HG03196 (cell line): ENCODE results near the gene EYA4.
"Not testable (repeated sequence)": the region's sequence is repeated elsewhere in the genome, so short reads cannot be mapped to it uniquely, and the experiment has no call there.

Experiments
- ATAC-seq: cut with Tn5 transposase; IDR thresholded peaks from one replicate; pipeline ENCODE4 v1.9.1; 2021; ENCODE audit not compliant: unreplicated experiment

Gene EYA4

DNA sequence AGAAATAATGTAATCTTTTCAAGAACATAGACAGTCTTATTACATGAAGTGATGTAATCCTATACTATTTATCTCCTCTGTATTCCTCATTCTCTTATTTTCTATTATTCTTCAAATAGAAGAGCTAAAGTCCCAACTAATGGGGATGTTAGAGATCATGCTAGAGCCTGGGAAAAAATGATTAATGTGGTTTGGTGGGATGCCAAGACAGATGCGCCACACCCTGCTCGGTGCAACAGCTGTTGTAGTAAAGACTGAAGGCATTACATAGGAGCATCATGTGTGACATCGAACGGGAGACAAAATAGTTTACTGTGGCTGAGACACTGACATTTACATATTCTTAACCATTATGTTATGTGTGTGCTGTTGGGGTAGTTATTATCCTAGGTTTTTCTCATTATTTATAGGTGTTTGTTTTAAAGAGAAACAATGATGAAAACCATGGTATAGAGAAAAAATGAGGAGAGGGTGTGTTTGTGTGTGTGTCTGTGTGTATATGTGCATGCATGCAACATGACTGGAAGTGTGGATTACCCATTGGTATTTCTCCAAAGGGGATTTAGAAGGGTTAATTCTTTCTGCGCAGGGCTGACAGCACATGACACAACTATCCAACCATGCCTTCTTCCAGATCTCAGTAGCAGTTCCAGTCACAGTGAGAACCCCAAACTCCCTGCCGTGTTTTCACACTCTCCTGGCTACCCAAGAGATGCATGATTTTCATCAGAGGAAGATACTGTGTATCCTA, 155.3 kb downstream of the EYA4 start:
- no peak for ATAC-seq

DNA sequence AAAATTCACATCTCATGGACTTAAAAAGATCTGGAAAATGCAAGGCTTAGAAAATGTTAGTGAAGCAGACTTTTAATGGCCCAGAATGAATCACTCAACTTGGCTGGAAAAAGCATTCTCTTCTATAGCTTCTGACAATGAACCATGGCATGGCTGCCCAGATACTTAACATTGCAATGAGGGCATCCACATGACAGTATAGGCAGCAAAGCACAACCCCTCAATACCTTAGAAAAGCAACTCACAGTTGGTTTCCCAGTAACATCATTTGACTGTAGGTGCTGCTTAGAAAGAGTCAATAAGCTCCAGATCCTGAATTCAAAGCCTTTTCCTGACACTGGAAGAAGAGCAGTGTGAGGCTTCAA, 155.8 kb downstream of the EYA4 start:
- ATAC-seq: no peak

- ATAC-seq: not testable (repeated sequence)
These were observed 156.4 kb downstream of the EYA4 start for GRCh38 chr6:133397601-133398000.

DNA sequence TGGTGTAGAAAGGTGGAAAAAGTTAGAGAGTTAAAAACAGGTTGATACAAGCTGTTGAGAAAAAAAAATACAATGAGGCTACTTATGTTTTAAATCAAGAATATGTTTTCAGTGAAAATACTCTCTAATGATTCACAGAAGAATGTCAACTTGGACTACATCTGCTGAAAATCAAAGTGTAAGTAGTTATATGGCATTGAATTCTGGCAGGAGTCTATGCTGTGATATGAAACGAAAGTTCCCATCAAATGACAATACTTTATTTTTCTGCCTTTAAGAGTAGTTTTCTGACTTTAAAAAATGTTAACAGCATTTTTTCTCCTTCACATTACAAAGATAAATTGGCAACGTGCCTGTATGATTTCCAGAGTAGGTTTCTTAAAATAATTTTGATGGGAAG, 158.3 kb downstream of the EYA4 start:
- ATAC-seq: no peak

GRCh38 chr6:133404151-133404550, 163.0 kb downstream of the EYA4 start:
- no peak for ATAC-seq

- no peak for ATAC-seq
These were observed 163.6 kb downstream of the EYA4 start for GRCh38 chr6:133404728-133405127.

DNA sequence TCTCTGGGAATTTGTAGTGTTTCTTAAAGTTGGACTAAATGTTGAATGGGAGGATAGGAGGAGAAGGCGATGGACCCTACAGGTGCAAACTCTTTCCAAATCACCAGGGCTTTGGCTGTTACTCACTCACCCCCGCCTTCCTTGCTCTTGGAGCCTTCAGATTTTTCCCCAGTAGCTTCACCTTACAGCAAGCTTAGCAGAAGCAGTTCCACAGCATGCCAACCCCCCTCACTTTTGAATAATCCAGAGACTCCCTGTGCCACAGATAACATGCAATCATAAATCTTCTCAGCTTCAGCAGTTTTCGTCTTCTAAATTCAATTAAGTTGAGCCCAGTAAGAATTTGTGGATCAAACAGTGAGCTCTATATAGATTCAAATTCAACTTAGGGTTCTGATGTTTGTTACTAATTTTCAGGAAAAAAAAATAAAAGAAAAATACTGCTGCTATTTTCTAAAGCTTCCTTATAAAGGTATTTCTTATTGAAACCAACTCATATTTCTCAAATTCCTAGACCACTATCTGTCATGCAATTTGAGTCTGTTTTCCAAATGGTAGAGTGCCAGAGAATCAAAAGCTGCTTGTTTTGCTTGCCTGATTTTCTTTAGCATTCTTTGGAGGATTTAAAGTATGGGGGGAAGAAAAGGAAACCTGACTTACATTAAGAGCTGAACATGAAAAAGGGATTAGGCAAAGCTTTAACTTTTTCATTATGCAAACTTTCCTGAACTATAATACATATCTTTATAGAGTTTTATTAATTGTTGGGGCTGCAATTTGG, 166.4 kb downstream of the EYA4 start:
- ATAC-seq: no peak

DNA sequence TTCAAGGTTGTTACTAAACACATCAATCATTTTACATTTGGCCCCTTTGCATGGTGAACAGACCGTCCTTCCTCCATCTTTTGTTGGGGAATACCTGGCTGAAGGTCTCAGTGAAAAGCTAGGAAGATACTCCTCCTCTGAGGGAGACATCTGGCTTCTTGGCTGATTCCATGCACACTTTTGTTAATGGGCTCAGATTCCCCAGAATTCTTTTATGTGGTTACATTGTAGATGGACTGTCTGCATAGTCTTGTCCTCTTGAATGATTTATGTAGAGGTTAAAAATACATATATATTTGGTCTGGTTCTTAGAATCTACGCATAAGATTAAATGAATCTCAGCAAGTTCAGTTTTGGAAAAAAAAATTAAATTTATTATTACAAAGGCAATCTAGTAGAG, 167.0 kb downstream of the EYA4 start:
- no peak for ATAC-seq

- ATAC-seq: no peak
These were observed 167.4 kb downstream of the EYA4 start for GRCh38 chr6:133408543-133408942.

DNA sequence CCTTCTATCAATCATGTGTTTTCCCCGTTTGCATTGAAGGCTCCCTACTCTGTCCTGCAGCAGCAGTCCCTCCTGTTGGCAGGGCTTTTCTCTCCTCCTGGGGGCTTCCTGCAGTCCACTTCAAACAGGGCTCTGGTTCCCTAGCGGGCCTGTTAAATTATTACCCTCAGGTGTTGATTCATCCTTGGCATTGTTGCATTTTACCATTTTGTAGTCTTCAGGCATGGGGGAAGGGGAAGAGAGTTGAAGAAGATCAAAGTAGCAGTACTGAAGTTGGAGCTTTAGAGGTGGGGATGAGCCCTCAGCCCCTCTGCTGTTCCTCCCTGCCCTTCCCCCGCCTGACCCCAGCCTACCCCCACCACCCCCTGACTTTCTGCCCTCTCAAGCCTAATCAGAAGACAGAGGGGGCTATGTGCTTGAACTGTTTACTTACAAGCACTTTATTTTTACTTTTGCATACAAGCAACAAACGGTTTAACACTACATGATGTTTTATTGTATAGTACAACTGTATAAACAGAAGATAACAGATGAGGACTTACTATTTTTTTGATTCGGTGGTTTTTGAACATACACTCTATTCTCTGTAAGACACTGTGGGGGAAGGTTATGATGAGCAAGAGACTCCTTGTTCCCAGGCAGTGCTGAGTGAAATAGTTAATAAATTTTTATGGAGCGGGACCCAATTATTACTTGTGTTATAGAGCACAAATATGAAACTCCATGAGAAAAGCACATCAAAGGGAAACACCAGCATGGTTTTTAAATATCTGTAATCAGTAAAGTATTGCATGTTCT, 169.7 kb downstream of the EYA4 start:
- no peak for ATAC-seq

DNA sequence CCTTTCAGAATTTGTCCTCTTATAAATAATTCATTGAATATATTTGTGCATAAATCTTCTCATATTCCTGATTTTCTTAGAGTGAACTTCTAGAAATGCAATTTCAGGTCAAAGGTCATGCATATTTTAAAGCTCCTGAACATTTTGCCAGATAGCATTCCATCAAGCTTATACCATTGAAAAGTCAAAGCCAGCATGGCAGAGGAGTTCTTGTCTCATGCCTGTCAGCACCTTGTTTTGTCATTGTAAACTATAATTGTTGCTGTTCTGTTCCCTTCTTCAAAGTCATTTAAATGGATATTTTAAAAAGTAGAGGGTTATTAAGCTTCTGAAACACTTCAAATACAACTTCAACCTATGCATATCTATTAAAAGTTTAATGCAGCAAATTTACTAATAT, 170.6 kb downstream of the EYA4 start:
- no peak for ATAC-seq

- no peak for ATAC-seq
These were observed 174.1 kb downstream of the EYA4 start for GRCh38 chr6:133415262-133415661.

DNA sequence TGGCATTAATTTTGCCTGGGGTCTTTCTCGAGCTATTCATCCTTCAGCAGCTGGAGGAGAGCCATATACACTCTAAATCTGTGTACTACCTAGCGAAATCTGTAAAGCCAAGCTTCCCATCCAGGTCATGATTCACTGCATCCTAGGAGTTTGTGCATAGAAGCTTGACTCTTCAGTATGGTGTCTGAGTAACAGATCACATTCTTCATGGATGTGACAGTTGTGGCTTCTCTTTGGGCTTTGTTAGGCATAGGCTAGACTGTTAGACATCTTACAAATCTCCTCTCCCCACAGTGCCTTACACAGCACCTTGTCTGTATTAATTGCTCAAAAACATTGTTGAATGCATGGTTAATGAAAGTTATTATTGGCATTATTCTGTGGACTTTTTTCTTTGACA, 177.0 kb downstream of the EYA4 start:
- no peak for ATAC-seq

- no peak for ATAC-seq
These were observed 182.1 kb downstream of the EYA4 start for GRCh38 chr6:133423242-133423641.

GRCh38 chr6:133424359-133424758, 183.2 kb downstream of the EYA4 start:
- ATAC-seq: no peak

- ATAC-seq: no peak
These were observed 184.9 kb downstream of the EYA4 start for GRCh38 chr6:133426038-133426437.

DNA sequence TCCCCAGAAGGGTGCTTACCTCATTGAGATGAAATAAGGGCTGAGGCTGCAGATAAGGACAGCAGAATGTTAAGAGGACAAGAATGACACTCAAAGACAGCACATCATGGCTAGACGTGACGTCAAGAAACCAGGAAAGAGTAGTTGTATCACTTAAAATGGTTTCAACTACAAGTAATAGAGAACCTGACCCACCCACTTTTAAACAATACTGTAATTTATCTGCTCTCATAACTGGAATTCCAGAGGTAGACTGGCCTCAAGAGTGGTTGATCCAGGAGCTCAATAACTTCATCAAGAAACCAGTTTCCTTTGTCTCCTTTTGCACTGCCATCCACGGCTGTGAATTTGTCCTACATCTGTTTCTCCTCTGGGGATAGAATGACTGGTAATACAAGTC, 187.1 kb downstream of the EYA4 start:
- ATAC-seq: no peak

DNA sequence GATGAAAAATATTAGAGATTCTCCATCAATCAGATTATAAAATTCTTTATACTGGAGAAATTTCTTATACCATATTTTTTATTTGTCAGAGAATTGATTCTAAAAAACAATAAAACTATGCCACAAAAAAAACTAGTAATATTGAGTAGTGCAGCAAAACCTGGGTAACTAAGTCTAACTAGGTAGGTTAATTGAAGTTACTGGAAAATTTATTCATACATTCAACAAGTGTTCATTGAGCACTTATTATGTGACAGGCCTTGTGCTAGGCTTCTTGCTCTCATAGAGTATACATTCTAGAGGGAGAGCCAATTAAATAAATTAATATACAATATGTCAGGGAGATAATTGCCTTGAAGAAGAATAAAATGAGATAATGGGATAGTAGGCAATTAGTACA, 189.4 kb downstream of the EYA4 start:
- no peak for ATAC-seq

- no peak for ATAC-seq
These were observed 189.9 kb downstream of the EYA4 start for GRCh38 chr6:133431031-133431430.

GRCh38 chr6:133432021-133432989, 191.1 kb downstream of the EYA4 start:
- no peak for ATAC-seq
